Endothelial cell of umbilical vein (primary cell): ENCODE results near the gene LEMD3. TPM values are rescaled to one million over a fixed set of nuclear protein-coding genes. Genes with fewer than 3 reads are reported as not detected.
A peak's percentile ranks its signal among the peaks of the same experiment; 100 is the strongest.

Experiments used
- BruUV-seq: library from RNA; stranded (reverse); fragments of 400-500 nt; replicated peaks from 2 replicates; lab custom pipeline; 2021; lab: Mats Ljungman, UMichigan
- CTCF ChIA-PET: fragments of 300-600, 350-600 bp; sonication (Branson Sonifier 250); formaldehyde crosslinking; loops from one replicate; lab custom pipeline; 2021; ENCODE audit warnings: antibody characterized with exemption, inconsistent platforms; lab: Charles Lee
- POLR2A ChIA-PET: fragments of 300-600, 350-600 bp; sonication (Branson Sonifier 250); formaldehyde crosslinking; loops from one replicate; lab custom pipeline; 2021; ENCODE audit warnings: antibody characterized with exemption, inconsistent platforms; lab: Charles Lee
- DNase-seq: peaks from one replicate; pipeline ENCODE4 v3.0.0-alpha.2; 2011; ENCODE audit warnings: low read depth, low spot score
- FAIRE-seq: peaks from 2 replicates; lab custom pipeline; 2011; peaks lifted over from hg19 to GRCh38; lab: Jason Lieb, UNC
- H2AFZ ChIP-seq: 2 replicates; pipeline ENCODE4 v1.6.0; 2012; ENCODE audit warnings: low read depth, low read length, control low read depth, inconsistent platforms
- H3K27ac ChIP-seq: 2 replicates; pipeline ENCODE4 v1.5.1; 2011; ENCODE audit warnings: low read depth, mild to moderate bottlenecking, control low read depth, low read length, moderate library complexity; ENCODE audit not compliant: insufficient read depth
- H3K27me3 ChIP-seq, 2 experiments: 2 replicates each; pipeline versions ENCODE4 v1.6.0 to v1.6.1; 2011; ENCODE audit warnings: low read length in 2 of 2, mixed read lengths in 1 of 2; ENCODE audit not compliant: control insufficient read depth in 2 of 2, insufficient read depth in 2 of 2
- H3K36me3 ChIP-seq, 2 experiments: 2 replicates in 1 of 2; 3 replicates in 1 of 2; pipeline ENCODE4 v1.5.1; 2011; ENCODE audit warnings: low read length in 2 of 2, mild to moderate bottlenecking in 1 of 2, moderate library complexity in 1 of 2; ENCODE audit not compliant: control insufficient read depth in 2 of 2, insufficient read depth in 2 of 2; ENCODE audit errors: extremely low read depth in 1 of 2
- H3K4me1 ChIP-seq: 3 replicates; pipeline ENCODE4 v1.5.1; 2011; ENCODE audit warnings: mild to moderate bottlenecking, low read length; ENCODE audit not compliant: control insufficient read depth, insufficient read depth; ENCODE audit errors: extremely low read depth
- H3K4me2 ChIP-seq: 2 replicates; pipeline ENCODE4 v1.6.1; 2011; ENCODE audit warnings: low read length, control low read depth, mixed read lengths; ENCODE audit not compliant: insufficient read depth
- H3K4me3 ChIP-seq, 3 experiments: fragments of 200-600 bp in 1 of 3; sonication (generic), shearing (Covaris generic) in 1 of 3; replicated peaks in 1 of 3; 2 replicates each; pipeline ENCODE4 v1.5.1; 2011 to 2016; ENCODE audit warnings: control low read depth in 3 of 3, low read length in 3 of 3, mild to moderate bottlenecking in 2 of 3, inconsistent platforms in 1 of 3, low read depth in 1 of 3, moderate library complexity in 1 of 3; ENCODE audit not compliant: insufficient read depth in 1 of 3
- H3K79me2 ChIP-seq: 2 replicates; pipeline ENCODE4 v1.6.0; 2012; ENCODE audit warnings: low read length, inconsistent platforms; ENCODE audit not compliant: control insufficient read depth, insufficient read depth
- H3K9ac ChIP-seq: replicated peaks from 2 replicates; pipeline ENCODE3; 2011; ENCODE audit warnings: low read length, control low read depth; ENCODE audit not compliant: insufficient read depth; ENCODE audit errors: extremely low read depth
- H3K9me1 ChIP-seq: replicated peaks from 3 replicates; pipeline ENCODE4 v1.6.0; 2011; ENCODE audit warnings: mild to moderate bottlenecking, low read length; ENCODE audit not compliant: control insufficient read depth, insufficient read depth; ENCODE audit errors: extremely low read depth
- H3K9me3 ChIP-seq: replicated peaks from 2 replicates; pipeline ENCODE4 v1.5.1; 2012; ENCODE audit warnings: low read length, inconsistent platforms; ENCODE audit not compliant: control insufficient read depth, insufficient read depth
- H4K20me1 ChIP-seq: replicated peaks from 2 replicates; pipeline ENCODE3; 2011; ENCODE audit warnings: mild to moderate bottlenecking, low read length; ENCODE audit not compliant: control insufficient read depth, insufficient read depth; ENCODE audit errors: extremely low read depth
- FOS ChIP-seq: IDR thresholded peaks from 2 replicates; pipeline ENCODE4 v1.6.1; 2011; ENCODE audit warnings: mild to moderate bottlenecking, low read length, moderate library complexity, borderline replicate concordance; ENCODE audit not compliant: insufficient read depth
- GATA2 ChIP-seq: IDR thresholded peaks from 2 replicates; pipeline ENCODE4 v1.7.0; 2011; ENCODE audit warnings: low read depth, mild to moderate bottlenecking, moderate library complexity, mixed read lengths, low read length; ENCODE audit not compliant: insufficient read length, insufficient read depth
- JUN ChIP-seq: IDR thresholded peaks from 2 replicates; pipeline ENCODE4 v1.6.1; 2011; ENCODE audit warnings: borderline replicate concordance, low read depth; ENCODE audit not compliant: insufficient read length, insufficient read depth
- MYC ChIP-seq: IDR thresholded peaks from one replicate; pipeline ENCODE4 v1.6.1; 2011; ENCODE audit warnings: mild to moderate bottlenecking, low read depth, low read length
- POLR2AphosphoS5 ChIP-seq: IDR thresholded peaks from 2 replicates; pipeline ENCODE4 v1.6.1; 2012; ENCODE audit warnings: low read depth, mild to moderate bottlenecking, control low read depth, low read length, moderate library complexity; ENCODE audit not compliant: insufficient read depth
- dilution Hi-C: fragments of 300-500 bp; cut with MboI; formaldehyde crosslinking; loops from one replicate; pipeline ENCODE4 v1.15.0; 2019; ENCODE audit warnings: low sequenced_read_pairs; ENCODE audit not compliant: extremely low pct_ligation_motif_present
- intact Hi-C: fragments of 100-400 bp; cut with micrococcal nuclease; formaldehyde crosslinking; loops from one replicate; pipeline ENCODE4 v1.10.0; 2022
- polyA plus RNA-seq, 4 experiments: library from polyadenylated mRNA; depleted of rRNA in 3 of 4; stranded (reverse) in 3 of 4; unstranded in 1 of 4; fragments of >200 nt; gene quantifications; 2 replicates each; pipeline versions ENCODE4 v1.2.1 to v1.2.3, GENCODE V29; 2011 to 2012; ENCODE audit warnings: missing spikeins in 1 of 4
- total RNA-seq: library from RNA; stranded (reverse); gene quantifications from 2 replicates; pipeline ENCODE4 v1.2.3, GENCODE V29; 2021

The LEMD3 gene
- total and polyA plus RNA-seq, 2 donors (not counting 3 experiments of a cell fraction or from before 2014, with no cell fraction given): 7.4 to 24.2 TPM

GRCh38 chr12:65269603-65270002 is 100.2 kb downstream of the LEMD3 start:
- Histone ChIP-seq H3K27ac (peak overlapping the region; percentile 80), H3K79me2 (no peaks in the 10 kb centered on the region), H3K9me1 (no peaks in the 10 kb centered on the region), H3K4me1 (peaks cover 26% of the 10 kb centered on the region), H3K9me3 (no peaks in the 10 kb centered on the region), H3K4me2 (peak overlapping the region; percentile 82), H4K20me1 (no peaks in the 10 kb centered on the region), H3K27me3 (no peaks in the 10 kb centered on the region), H3K36me3 (no peaks in the 10 kb centered on the region), H3K4me3 (peak overlapping the region in 1 of 3 experiments; percentile 6), H3K9ac (peak overlapping the region; percentile 38), H2AFZ (peak overlapping the region; percentile 79)
- intact Hi-C loops: loop anchor here (2.0 kb wide), 1 partner anchor 101 kb away; the partner anchor contains the start of gene LEMD3
- CTCF ChIA-PET: interaction anchor here (1.0 to 1.5 kb wide), 5 partner anchors 10 to 60 kb away, joined by 3 to 9 read pairs (median 4); no protein-coding TSS in a partner anchor
- TF ChIP-seq MYC (no peak), FOS (peak; percentile 62), JUN (peak; percentile 76), POLR2AphosphoS5 (peak; percentile 28)
- BruUV-seq: no TSS peak
- POLR2A ChIA-PET: no interaction called here
- dilution Hi-C loops: no loop called here
- FAIRE-seq (peak; percentile 78), DNase-seq (peak; percentile 76)

GRCh38 chr12:65274602-65275272 is 105.4 kb downstream of the LEMD3 start:
- CTCF ChIA-PET: interaction anchor here (1.0 to 1.2 kb wide), 2 partner anchors 42 kb away, joined by 3 to 4 read pairs; no protein-coding TSS in a partner anchor
- BruUV-seq: no TSS peak
- FAIRE-seq: no peak

More at GRCh38 chr12:65274602-65275272, 105.4 kb downstream of the LEMD3 start:
- Histone ChIP-seq H3K27me3 (no peaks in the 10 kb centered on the region), H3K4me3 (no peak overlapping the region), H3K9me3 (no peaks in the 10 kb centered on the region), H3K9me1 (no peaks in the 10 kb centered on the region), H3K79me2 (peaks cover 8% of the 10 kb centered on the region), H2AFZ (no peak overlapping the region), H3K27ac (no peak overlapping the region), H3K4me2 (no peak overlapping the region), H4K20me1 (no peaks in the 10 kb centered on the region), H3K9ac (no peak overlapping the region), H3K36me3 (no peaks in the 10 kb centered on the region), H3K4me1 (peaks cover 16% of the 10 kb centered on the region)
- intact Hi-C loops (no loop called here), dilution Hi-C loops (no loop called here)
- no peak for TF ChIP-seq GATA2
- POLR2A ChIA-PET: no interaction called here
- DNase-seq: no peak
